Measurements from ENCODE around the gene ASXL1. TPM values are rescaled to one million over a fixed set of nuclear protein-coding genes. Genes with fewer than 3 reads are reported as not detected.

ASXL1 gene
- total RNA-seq, 2 experiments from 2014 or later = 129 to 137 TPM

DNA sequence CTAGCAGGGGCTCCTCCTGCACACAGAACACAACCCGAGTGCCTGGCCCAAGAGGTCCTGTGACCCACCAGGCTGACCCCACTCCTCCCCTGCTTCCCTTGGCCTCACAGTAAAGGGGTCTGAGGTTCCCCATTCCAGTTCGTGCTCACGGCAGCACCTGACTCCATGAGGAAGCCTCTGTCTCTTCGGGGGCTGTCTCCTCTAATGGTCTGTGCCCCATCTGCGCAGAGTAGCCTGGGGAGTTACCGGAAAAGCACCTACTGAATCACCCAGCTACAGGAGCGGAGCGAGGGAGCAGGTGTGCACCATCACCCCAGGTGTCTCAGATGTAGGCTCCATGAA lies 93.2 kb downstream of the ASXL1 start:
- Mint-ChIP-seq H3K9me3 (no peaks in the 10 kb centered on the region), H3K4me3 (no peak overlapping the region), H3K27ac (peak overlapping the region; percentile 2), H3K4me1 (ENCODE audit: low read depth) (peaks cover 12% of the 10 kb centered on the region), H3K27me3 (no peaks in the 10 kb centered on the region), H3K36me3 (ENCODE audit: low read depth) (peaks cover 7% of the 10 kb centered on the region)
- TF ChIP-seq, protein P1, sequence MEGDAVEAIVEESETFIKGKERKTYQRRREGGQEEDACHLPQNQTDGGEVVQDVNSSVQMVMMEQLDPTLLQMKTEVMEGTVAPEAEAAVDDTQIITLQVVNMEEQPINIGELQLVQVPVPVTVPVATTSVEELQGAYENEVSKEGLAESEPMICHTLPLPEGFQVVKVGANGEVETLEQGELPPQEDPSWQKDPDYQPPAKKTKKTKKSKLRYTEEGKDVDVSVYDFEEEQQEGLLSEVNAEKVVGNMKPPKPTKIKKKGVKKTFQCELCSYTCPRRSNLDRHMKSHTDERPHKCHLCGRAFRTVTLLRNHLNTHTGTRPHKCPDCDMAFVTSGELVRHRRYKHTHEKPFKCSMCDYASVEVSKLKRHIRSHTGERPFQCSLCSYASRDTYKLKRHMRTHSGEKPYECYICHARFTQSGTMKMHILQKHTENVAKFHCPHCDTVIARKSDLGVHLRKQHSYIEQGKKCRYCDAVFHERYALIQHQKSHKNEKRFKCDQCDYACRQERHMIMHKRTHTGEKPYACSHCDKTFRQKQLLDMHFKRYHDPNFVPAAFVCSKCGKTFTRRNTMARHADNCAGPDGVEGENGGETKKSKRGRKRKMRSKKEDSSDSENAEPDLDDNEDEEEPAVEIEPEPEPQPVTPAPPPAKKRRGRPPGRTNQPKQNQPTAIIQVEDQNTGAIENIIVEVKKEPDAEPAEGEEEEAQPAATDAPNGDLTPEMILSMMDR (IDR thresholded peaks at IDR 0.05) = no peak
- intact Hi-C loops (cut with micrococcal nuclease) = no loop called here
- no peak for DNase-seq
- ATAC-seq = no peak
- ChIA-PET CTCF (interaction anchor here (0.8 kb wide), 1 partner anchor 12 kb away, joined by 3 read pairs; no protein-coding TSS in a partner anchor), POLR2A (interaction anchor here (2.9 kb wide), 1 partner anchor 8 kb away, joined by 9 read pairs; no protein-coding TSS in a partner anchor)

DNA sequence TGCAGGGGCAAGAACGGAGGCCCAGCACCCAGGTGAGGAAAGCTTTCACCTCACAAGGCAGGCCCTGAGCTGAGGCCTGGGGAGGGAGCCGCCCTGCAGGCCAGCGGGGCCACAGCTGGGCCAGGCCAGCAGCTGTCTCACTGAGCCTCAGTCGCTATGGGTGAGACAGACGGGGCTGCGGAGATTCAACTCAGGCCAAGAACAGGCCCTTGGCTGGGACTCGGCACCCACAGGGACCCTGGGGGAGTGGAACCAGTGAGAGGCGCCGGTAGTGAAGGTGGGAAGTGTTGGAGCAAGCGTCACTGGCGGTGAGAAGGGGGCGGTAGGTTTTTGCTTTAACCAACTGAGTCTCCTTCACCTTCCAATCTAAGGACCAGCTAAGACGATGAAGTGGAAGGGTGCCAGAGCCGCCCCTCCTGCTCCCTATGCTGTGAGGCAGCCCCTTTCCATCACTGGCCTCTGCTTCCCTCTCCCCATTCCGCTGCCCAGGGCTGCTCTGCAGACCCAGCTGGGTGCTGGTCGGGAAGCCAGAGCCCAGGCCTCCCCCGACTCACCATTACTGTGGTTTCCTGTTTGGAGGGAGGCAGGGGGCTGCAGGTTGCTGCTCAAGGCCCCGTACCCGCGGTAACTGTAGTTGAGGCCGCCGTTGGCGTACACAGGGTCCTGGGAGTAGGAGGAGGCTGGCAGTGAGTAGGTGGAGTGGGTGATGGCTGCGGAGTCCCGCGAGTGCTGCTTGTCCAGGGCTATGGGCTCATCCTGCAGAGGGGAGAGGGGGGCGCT lies 93.7 kb downstream of the ASXL1 start:
- ChIA-PET POLR2A (interaction anchor here (2.9 kb wide), 1 partner anchor 9 kb away, joined by 9 read pairs; no protein-coding TSS in a partner anchor), CTCF (interaction anchor here (0.8 kb wide), 1 partner anchor 13 kb away, joined by 3 read pairs; no protein-coding TSS in a partner anchor)
- intact Hi-C loops (cut with micrococcal nuclease) = no loop called here
- Mint-ChIP-seq H3K27ac (peak overlapping the region; percentile 25), H3K27me3 (no peaks in the 10 kb centered on the region), H3K9me3 (no peaks in the 10 kb centered on the region), H3K36me3 (ENCODE audit: low read depth) (peaks cover 3% of the 10 kb centered on the region), H3K4me3 (no peak overlapping the region), H3K4me1 (ENCODE audit: low read depth) (peaks cover 8% of the 10 kb centered on the region)
- DNase-seq = no peak
- TF ChIP-seq, protein P1 (IDR thresholded peaks at IDR 0.05) = no peak
- no peak for ATAC-seq

DNA sequence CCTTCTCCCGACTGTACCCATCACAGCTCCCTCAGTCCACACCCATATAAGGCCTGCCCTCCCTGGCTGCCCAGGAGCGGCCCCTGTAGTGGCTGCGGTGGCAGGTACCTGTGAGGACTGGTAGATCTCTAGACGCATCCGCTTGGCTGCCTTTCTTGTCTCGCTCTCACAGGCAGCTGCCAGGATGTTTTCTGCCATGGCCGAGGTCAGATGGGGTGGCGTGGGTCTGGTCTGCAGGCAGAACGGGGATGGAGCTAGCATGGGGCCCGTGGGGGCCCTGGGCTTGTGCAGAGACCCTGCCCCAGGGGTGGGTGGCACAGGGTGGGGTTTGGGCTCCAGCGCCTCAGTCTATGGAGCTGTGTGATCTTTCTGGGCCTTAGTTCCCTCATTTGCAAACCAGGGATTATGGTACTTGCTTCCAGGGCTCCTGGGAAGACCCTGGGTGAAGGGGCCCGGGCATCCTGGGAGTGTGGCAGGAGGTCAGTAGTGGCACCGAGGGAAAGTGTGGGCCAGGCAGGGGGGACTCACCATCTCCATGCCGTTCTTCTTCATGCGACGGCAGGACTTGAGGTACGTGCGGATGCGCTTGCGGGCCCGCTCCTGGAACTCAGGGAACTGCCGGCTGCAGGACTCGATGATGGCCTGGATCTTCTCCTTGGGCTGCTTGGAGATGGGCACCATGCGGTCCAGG lies 94.8 kb downstream of the ASXL1 start:
- TF ChIP-seq, protein P1 (IDR thresholded peaks at IDR 0.05) = no peak
- Mint-ChIP-seq H3K9me3 (no peaks in the 10 kb centered on the region), H3K4me3 (no peak overlapping the region), H3K27ac (peak overlapping the region; percentile 70), H3K27me3 (no peaks in the 10 kb centered on the region), H3K4me1 (ENCODE audit: low read depth) (peaks cover 7% of the 10 kb centered on the region), H3K36me3 (ENCODE audit: low read depth) (no peaks in the 10 kb centered on the region)
- intact Hi-C loops (cut with micrococcal nuclease) = no loop called here
- ChIA-PET POLR2A (interaction anchor here (2.9 kb wide), 1 partner anchor 10 kb away, joined by 9 read pairs; no protein-coding TSS in a partner anchor), CTCF (no interaction called here)
- DNase-seq (no peak), ATAC-seq (no peak)

DNA sequence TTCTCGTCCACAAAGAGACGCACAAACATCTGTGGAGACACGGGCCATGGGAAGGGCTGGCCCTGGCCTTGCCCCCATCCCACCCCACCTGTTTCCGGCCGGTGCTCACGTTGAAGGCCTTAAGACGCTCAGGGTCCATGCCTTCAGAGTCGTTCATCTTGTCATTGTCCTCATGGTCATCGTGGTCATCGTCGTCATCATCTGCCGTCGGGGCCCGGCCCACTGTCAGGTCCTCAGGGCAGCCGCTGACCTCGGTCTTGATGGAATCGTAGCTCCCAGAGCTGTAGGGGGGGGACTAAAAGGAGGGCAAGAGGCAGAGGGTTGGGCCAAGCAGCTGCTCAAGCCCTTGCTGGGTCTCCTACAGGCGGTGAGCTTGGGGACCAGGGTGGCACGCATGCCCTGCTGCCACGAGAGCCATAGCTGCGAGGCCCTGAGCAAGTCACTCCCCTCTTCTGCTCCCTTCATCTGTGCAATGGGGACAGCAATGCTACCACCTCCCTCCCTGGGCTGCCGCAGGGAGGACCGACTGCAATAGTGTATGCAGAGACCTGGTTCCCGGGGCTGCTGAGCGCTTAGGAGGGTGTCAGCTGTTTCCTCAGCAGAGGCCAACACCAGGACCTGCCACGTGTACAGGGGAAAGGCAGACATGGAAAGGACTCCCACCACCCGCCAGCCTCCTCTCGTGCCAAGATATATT lies 95.5 kb downstream of the ASXL1 start:
- H3K27ac Mint-ChIP-seq = no peak overlapping the region
- TF ChIP-seq, protein P1 (IDR thresholded peaks at IDR 0.05) = no peak
- intact Hi-C loops (cut with micrococcal nuclease) = no loop called here
- DNase-seq (no peak), ATAC-seq (no peak)
- H3K27me3 Mint-ChIP-seq = no peaks in the 10 kb centered on the region
- ChIA-PET CTCF (no interaction called here), POLR2A (interaction anchor here (2.9 kb wide), 1 partner anchor 10 kb away, joined by 9 read pairs; no protein-coding TSS in a partner anchor)
- H3K4me1 Mint-ChIP-seq (ENCODE audit: low read depth) = peaks cover 7% of the 10 kb centered on the region
- no peak overlapping the region for H3K4me3 Mint-ChIP-seq
- H3K9me3 Mint-ChIP-seq = no peaks in the 10 kb centered on the region
- no peaks in the 10 kb centered on the region for H3K36me3 Mint-ChIP-seq (ENCODE audit: low read depth)
